T-helper 22 cell (primary cell): ENCODE results near the gene GAREM1.

Experiments
- DNase-seq: peaks from one replicate; pipeline ENCODE4 v3.0.0-alpha.2; 2020; ENCODE audit warnings: low read depth

GAREM1 gene

GRCh38 chr18:32425466-32425865 lies 45.2 kb downstream of the GAREM1 start:
- no peak for DNase-seq

GRCh38 chr18:32424696-32425095 lies 46.0 kb downstream of the GAREM1 start:
- no peak for DNase-seq

DNA sequence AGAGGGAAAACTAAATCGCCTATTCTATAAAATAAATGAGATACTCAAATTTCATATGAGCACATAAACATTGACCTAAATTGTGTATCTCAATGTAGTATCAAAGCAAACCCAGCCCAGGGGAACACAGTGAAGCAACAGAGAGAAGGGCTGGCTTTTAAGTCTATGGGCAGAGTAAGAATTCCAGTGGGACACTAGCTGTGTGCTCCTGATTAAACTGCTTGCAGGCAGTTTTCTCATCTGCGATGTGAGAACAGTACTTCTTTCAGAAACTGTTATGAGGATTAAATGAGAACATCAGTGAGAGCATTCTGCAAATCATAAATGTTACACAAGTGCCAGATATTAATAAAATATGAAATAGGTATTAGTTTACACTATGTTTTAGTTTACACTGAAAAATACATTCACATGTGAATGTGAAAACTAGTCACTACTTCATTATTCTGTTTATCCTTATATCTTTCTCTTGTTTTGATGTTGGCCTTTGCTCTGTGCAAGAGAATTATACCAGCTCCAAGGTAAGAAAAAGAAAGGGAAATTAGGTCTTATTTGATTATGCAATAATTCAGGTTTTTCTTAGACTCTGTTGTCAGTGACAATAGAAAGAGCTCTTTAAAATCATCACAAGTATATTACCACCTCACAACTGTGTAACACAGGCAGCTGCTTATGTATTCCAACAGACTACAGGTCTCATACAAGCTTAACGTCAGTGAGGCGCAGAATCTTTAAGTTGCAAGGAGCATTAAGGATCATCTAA lies 47.5 kb downstream of the GAREM1 start:
- DNase-seq: no peak

- no peak for DNase-seq
Measured at GRCh38 chr18:32422201-32422600, 48.5 kb downstream of the GAREM1 start.

GRCh38 chr18:32420084-32420750 lies 50.5 kb downstream of the GAREM1 start:
- DNase-seq: no peak

DNA sequence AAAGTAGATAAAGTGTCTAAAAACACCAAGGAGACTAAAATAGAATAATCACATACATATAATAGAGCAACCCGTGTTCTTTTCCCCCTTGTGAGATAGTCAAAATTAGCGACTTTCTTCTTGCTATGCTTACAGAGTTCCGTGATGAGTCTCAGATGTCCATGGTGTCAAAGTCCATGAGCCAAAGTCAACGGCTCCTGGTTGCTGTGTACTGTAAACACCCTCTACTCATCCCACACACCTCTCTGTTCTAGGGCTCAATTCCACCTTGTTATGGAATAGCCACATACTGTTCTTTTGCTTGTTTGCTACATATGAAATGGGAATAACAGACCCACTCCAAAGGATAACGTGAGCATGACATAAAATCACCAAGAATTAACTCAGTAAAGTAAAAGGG lies 52.5 kb downstream of the GAREM1 start:
- DNase-seq: no peak

- DNase-seq: no peak
Measured at GRCh38 chr18:32405588-32405987, 65.1 kb downstream of the GAREM1 start.

DNA sequence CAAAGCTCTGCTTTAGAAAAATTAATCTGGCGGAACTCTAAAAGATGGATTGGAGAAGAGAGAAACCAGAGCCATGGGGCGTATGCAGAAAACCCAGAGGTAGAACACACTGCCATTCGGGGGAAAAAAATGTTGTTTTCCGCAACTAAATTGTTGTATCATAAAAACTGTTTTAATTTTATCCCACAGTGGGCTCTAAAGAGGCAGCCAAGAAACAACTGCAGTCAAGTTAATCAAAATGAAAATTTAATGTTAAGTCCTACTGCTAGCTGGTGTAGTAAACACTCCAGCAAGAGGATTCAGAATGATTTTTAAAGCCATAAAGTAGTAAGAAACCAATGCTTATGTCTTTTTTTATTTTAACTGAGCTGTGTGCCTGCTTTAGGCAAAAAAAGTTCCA lies 69.1 kb downstream of the GAREM1 start:
- no peak for DNase-seq

DNA sequence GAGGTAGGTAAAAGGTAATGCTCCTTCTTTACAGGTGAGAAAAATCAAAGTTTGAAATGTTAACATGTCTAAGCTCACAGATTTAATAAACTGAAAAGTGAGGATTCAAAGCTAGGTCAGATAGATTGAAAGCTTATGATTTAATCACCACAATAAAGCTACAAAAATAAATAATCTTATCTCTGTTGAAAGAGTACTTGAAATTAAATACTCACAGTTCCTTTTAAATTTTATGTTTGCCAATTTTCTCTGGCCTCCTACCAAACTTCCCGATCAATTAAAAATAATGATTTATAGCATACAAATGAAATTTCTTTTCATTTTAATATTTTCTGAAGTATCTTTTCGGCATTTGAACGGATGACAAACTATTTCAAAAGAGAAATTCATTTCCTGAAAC lies 77.3 kb downstream of the GAREM1 start:
- DNase-seq: no peak

DNA sequence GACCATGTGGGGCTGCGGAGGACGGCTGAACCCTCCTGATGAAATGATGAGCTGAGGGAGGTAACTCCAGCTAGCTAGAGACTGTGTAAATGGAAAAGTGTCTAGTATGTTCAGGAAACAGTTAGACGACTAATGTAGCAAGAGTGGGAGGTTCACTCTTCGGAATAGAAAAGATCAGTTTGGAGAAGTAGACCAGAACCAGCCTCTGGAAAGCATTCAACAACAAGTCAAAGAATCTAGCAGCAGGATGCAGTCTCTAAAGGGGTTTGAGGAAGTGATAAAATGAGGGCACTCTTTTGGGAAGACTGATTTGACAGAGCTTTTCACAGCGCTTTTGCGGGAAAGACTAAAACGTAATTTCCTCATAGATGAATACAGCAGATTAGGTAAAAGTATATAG lies 79.6 kb downstream of the GAREM1 start:
- no peak for DNase-seq

- no peak for DNase-seq
Measured at GRCh38 chr18:32389858-32390257, 80.8 kb downstream of the GAREM1 start.

DNA sequence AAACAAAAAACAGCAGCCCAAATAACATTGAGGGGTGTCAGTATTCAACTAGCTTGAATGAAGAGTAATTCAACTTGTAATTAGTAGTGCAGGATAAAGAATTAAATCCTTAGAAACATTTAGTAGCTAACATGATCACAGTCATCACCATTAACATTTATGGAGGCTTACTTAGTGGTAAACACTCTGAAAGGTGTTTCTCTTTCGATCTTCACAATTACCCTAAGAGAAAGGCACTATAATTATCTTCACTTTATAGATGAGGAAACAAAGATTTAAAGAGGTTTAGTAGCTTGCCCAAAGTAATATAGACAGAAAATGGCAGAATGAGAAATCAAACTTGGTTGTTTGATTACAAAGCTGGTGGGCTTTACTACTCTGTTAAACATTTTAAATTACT lies 81.5 kb downstream of the GAREM1 start:
- DNase-seq: no peak

GRCh38 chr18:32386471-32386870 lies 84.2 kb downstream of the GAREM1 start:
- no peak for DNase-seq

DNA sequence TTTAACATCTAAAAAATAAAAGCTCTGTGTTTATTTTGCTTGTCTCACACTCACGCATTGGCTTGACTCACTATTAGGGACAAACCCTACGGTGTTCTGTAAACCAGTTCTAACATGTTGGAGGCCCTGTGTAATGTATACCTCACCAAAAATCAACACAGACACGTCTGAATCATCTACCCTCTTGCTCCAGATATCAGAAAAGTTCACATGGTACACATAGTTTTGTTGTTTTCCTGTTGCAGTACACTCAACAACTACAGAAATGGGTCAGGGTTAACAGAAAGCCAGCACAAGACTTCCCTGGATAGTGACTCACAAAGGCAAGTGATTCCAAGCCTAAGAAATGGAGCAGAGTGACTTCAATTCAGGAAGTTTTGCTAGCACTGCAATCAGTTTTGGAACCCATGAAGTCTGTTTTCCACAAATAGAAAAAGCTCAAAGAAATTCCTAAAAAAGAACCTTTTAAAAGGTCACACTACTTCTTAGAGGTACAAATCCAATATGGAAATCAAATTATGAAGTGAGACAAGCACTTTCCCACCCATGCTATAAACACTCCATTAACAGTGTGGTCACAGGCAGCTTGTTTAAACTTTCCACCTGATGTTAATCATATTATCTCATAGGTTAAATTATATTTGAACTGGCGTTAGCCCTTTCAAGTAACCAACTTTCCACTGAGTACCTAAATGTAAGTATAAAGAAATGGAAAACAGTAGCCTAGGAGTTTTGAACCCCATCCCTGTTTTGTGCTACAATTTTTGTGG lies 87.4 kb downstream of the GAREM1 start:
- DNase-seq: no peak

GRCh38 chr18:32381761-32382160 lies 88.9 kb downstream of the GAREM1 start:
- DNase-seq: no peak

DNA sequence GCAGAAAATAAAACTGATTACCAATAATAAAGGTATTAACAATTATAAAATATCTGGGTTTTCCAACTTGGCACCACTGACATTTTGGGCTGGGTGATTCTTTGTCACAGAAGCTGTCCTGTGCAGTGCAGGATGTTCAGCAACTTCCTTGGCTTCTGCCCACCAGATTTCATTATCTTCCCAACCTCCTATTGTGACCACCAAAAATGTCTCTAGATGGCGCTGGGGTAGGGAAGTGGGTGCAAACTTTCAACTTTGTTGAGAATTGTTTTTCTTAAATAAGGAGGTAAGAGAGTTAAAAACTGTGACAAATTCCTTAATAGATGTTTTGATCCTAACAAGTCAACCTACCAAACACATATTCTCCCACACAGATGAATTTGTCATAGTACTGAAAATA lies 90.1 kb downstream of the GAREM1 start:
- no peak for DNase-seq

DNA sequence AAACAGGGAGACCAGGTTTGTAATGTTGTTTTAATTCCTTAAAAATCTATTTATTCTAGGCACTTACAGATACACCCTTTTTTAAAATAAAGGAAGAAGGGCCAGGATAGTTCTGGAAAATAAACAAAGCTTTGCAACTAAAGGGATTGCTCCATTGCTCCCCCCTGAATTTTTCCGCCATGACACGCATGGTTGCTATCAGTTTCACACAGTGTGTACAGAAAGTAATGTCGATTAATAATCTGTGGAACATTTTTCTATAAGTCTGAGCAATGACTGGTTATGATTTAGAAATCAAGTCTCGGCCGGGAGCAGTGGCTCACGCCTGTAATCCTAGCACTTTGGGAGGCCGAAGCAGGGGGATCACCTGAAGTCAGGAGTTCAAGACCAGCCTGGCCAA lies 90.8 kb downstream of the GAREM1 start:
- no peak for DNase-seq

GRCh38 chr18:32378705-32379104 lies 92.0 kb downstream of the GAREM1 start:
- DNase-seq: no peak

DNA sequence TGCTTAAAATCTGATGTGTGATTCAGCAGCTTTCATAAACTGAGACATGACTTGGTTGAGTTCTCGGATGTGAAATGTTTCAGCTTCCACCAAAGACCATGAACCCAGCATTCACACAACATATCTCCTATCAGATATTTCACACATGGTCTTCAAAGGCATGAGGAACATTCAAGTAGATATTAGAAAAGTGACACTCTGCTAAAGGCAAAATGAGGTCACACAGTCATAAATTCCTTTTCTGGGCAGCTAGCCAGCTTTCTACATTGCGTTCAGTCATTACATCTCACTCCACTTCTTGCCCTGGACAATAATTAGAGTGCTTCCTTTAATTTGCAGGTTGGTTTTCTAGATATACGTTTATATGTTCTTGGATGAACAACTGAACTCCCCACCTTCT lies 96.7 kb downstream of the GAREM1 start:
- no peak for DNase-seq

GRCh38 chr18:32373505-32373904 lies 97.2 kb downstream of the GAREM1 start:
- no peak for DNase-seq

- DNase-seq: no peak
Measured at GRCh38 chr18:32372381-32373061, 98.2 kb downstream of the GAREM1 start.

- DNase-seq: no peak
Measured at GRCh38 chr18:32372047-32372380, 98.7 kb downstream of the GAREM1 start.

DNA sequence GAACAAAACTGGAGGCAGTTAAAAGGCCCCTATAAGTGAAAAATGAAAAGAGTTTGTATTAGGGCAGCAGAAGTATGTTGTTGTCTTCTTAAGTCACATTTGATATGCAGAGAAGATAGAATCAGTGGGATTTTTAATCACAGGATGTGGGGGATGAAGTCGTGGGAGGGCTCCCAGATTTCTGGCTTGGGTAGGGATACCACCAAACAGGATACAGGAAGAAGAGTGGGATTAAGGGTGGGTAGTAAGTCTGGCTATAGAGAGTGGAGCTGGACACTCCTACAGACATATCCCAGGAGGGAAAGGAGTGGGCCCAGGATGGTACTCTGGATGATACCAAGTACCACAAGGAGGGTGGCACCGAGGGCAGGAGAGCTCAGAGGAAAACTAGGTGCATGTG lies 99.3 kb downstream of the GAREM1 start:
- DNase-seq: no peak
